OCI-LY1 (cell line): ENCODE measurements around the gene EIF2B2.

Source experiments
- CTCF ChIP-seq: fragments of 200-600 bp; sonication (generic), shearing (Covaris generic); IDR thresholded peaks from 2 replicates; pipeline ENCODE4 v1.5.1; 2017; ENCODE audit warnings: mild to moderate bottlenecking, antibody characterized with exemption, low read length, moderate library complexity, mixed read lengths
- EZH2 ChIP-seq: fragments of 200-600 bp; sonication (generic), shearing (Covaris generic); IDR thresholded peaks from 2 replicates; pipeline ENCODE4 v1.8.0; 2017; ENCODE audit warnings: borderline replicate concordance, mixed run types, mild to moderate bottlenecking, antibody characterized with exemption, low read length, moderate library complexity, mixed read lengths

- TF ChIP-seq CTCF (no peak), EZH2 (no peak)
Observed at GRCh38 chr14:74961238-74961911, 41.3 kb upstream of the EIF2B2 start.
